Smooth muscle cell (in vitro differentiated cells): Measurements from ENCODE around the gene ATXN1. TPM values are rescaled to one million over a fixed set of nuclear protein-coding genes. Genes with fewer than 3 reads are reported as not detected.

ENCODE experiments used
- DNase-seq: peaks from one replicate; lab custom pipeline; 2025; ENCODE audit not compliant: unreplicated experiment; lab: John Stamatoyannopoulos, UW
- H2AFZ ChIP-seq: fragments of 200-600 bp; sonication (generic); 2 replicates; pipeline ENCODE4 v1.6.0; 2016; ENCODE audit warnings: antibody characterized with exemption, low read depth, mild to moderate bottlenecking
- H3F3A ChIP-seq: fragments of 200-600 bp; sonication (generic); 2 replicates; pipeline ENCODE4 v1.6.0; 2017; ENCODE audit warnings: antibody characterized with exemption, low read depth
- H3K27ac ChIP-seq: fragments of 200-600 bp; sonication (generic); 2 replicates; pipeline ENCODE4 v1.5.1; 2016; ENCODE audit warnings: low read depth, mild to moderate bottlenecking
- H3K27me3 ChIP-seq: fragments of 200-600 bp; sonication (generic); 2 replicates; pipeline ENCODE4 v1.6.1; 2016; ENCODE audit warnings: low read depth, mild to moderate bottlenecking
- H3K36me3 ChIP-seq: fragments of 200-600 bp; sonication (generic); 2 replicates; pipeline ENCODE4 v1.5.1; 2016; ENCODE audit warnings: low read depth
- H3K4me1 ChIP-seq: fragments of 200-600 bp; sonication (generic); 2 replicates; pipeline ENCODE4 v1.5.1; 2016; ENCODE audit warnings: low read depth
- H3K4me2 ChIP-seq: fragments of 200-600 bp; sonication (generic); 2 replicates; pipeline ENCODE4 v1.6.0; 2016; ENCODE audit warnings: mild to moderate bottlenecking
- H3K4me3 ChIP-seq: fragments of 200-600 bp; sonication (generic); 2 replicates; pipeline ENCODE4 v1.5.1; 2016; ENCODE audit warnings: mild to moderate bottlenecking
- H3K79me2 ChIP-seq: fragments of 200-600 bp; sonication (generic); 2 replicates; pipeline ENCODE4 v1.6.0; 2016; ENCODE audit warnings: low read depth, mild to moderate bottlenecking
- H3K9ac ChIP-seq: fragments of 200-600 bp; sonication (generic); 2 replicates; pipeline ENCODE4 v1.6.0; 2016; ENCODE audit warnings: low read depth
- H3K9me3 ChIP-seq: fragments of 200-600 bp; sonication (generic); replicated peaks from 2 replicates; pipeline ENCODE4 v1.5.1; 2016; ENCODE audit warnings: low read depth
- H4K20me1 ChIP-seq: fragments of 200-600 bp; sonication (generic); 2 replicates; pipeline ENCODE4 v1.6.0; 2016; ENCODE audit warnings: low read depth
- CTCF ChIP-seq: fragments of 200-600 bp; sonication (generic); IDR thresholded peaks from 2 replicates; pipeline ENCODE4 v1.5.1; 2017; ENCODE audit warnings: borderline replicate concordance, mild to moderate bottlenecking, antibody characterized with exemption; ENCODE audit not compliant: insufficient read depth, poor library complexity, severe bottlenecking
- WGBS: methylation state at CpG from one replicate; pipeline ENCODE4 v1.1.7; 2016; ENCODE audit warnings: low lambda C conversion rate; 5-methylcytosine and 5-hydroxymethylcytosine counted together
- polyA plus RNA-seq: library from polyadenylated mRNA; unstranded; fragments of >200 nt; fragmentation: Nextera tagmentation; extraction: Ambion mirVana; gene quantifications from 2 replicates; pipeline ENCODE4 v1.2.1, GENCODE V29; 2016
- total RNA-seq: library from RNA; depleted of rRNA; stranded (reverse); fragments of >200 nt; gene quantifications from 2 replicates; pipeline ENCODE4 v1.2.3, GENCODE V29; 2014

Gene ATXN1
- total and polyA plus RNA-seq, 2 experiments from 2014 or later = 17.9 to 40.6 TPM

GRCh38 chr6:16400248-16400760 is 361.0 kb downstream of the ATXN1 start:
- WGBS = 89% methylated on average over 3 of the region's 3 CpGs
- Histone ChIP-seq H2AFZ (no peak overlapping the region), H3K4me3 (no peak overlapping the region), H3K79me2 (no peaks in the 10 kb centered on the region), H4K20me1 (peaks cover 14% of the 10 kb centered on the region), H3K27me3 (no peaks in the 10 kb centered on the region), H3F3A (peaks cover 3% of the 10 kb centered on the region), H3K4me1 (no peaks in the 10 kb centered on the region), H3K4me2 (no peak overlapping the region), H3K36me3 (no peaks in the 10 kb centered on the region), H3K9ac (no peak overlapping the region), H3K9me3 (no peaks in the 10 kb centered on the region), H3K27ac (no peak overlapping the region)
- DNase-seq = no peak
- TF ChIP-seq CTCF = no peak

GRCh38 chr6:16399695-16400094 is 361.6 kb downstream of the ATXN1 start:
- WGBS = 95% methylated on average over 5 of the region's 5 CpGs
- TF ChIP-seq CTCF = no peak
- Histone ChIP-seq H3K9me3 (no peaks in the 10 kb centered on the region), H3K4me3 (no peak overlapping the region), H3K36me3 (no peaks in the 10 kb centered on the region), H2AFZ (no peak overlapping the region), H3K4me2 (no peak overlapping the region), H3K4me1 (no peaks in the 10 kb centered on the region), H3K79me2 (no peaks in the 10 kb centered on the region), H3K27me3 (no peaks in the 10 kb centered on the region), H4K20me1 (peaks cover 11% of the 10 kb centered on the region), H3F3A (peaks cover 3% of the 10 kb centered on the region), H3K27ac (no peak overlapping the region), H3K9ac (no peak overlapping the region)
- no peak for DNase-seq

- no peak overlapping the region for H3K4me2 ChIP-seq
- no peaks in the 10 kb centered on the region for H3K27me3 ChIP-seq
- H3K9me3 ChIP-seq = no peaks in the 10 kb centered on the region
- peaks cover 3% of the 10 kb centered on the region for H3F3A ChIP-seq
- peak overlapping the region; percentile 40 for H3K27ac ChIP-seq
- no peak for DNase-seq
- H3K79me2 ChIP-seq = peaks cover 5% of the 10 kb centered on the region
- H3K4me3 ChIP-seq = no peak overlapping the region
- H4K20me1 ChIP-seq = peaks cover 11% of the 10 kb centered on the region
- no peaks in the 10 kb centered on the region for H3K4me1 ChIP-seq
- WGBS = 83% methylated on average over 8 of the region's 8 CpGs
- no peak for TF ChIP-seq CTCF
- H3K36me3 ChIP-seq = no peaks in the 10 kb centered on the region
- no peak overlapping the region for H3K9ac ChIP-seq
- H2AFZ ChIP-seq = no peak overlapping the region
Measured at GRCh38 chr6:16399158-16399557, 362.1 kb downstream of the ATXN1 start.

- no peak for DNase-seq
- H3K27me3 ChIP-seq = no peaks in the 10 kb centered on the region
- TF ChIP-seq CTCF = no peak
- WGBS = 98% methylated on average over 5 of the region's 5 CpGs
- H3K27ac ChIP-seq = peak overlapping the region; percentile 40
- no peak overlapping the region for H2AFZ ChIP-seq
- peaks cover 17% of the 10 kb centered on the region for H4K20me1 ChIP-seq
- no peaks in the 10 kb centered on the region for H3K9me3 ChIP-seq
- peaks cover 9% of the 10 kb centered on the region for H3K79me2 ChIP-seq
- peaks cover 3% of the 10 kb centered on the region for H3F3A ChIP-seq
- no peaks in the 10 kb centered on the region for H3K36me3 ChIP-seq
- H3K4me3 ChIP-seq = no peak overlapping the region
- H3K4me1 ChIP-seq = no peaks in the 10 kb centered on the region
- no peak overlapping the region for H3K4me2 ChIP-seq
- H3K9ac ChIP-seq = no peak overlapping the region
Measured at GRCh38 chr6:16398587-16398986, 362.7 kb downstream of the ATXN1 start.
